HG02884 (cell line): ENCODE data around the gene LRRC14B.
"Not testable (repeated sequence)": the region's sequence is repeated elsewhere in the genome, so short reads cannot be mapped to it uniquely, and the experiment has no call there.

ENCODE experiments used
- ATAC-seq: cut with Tn5 transposase; IDR thresholded peaks from one replicate; pipeline ENCODE4 v1.9.1; 2021; ENCODE audit warnings: mild to moderate bottlenecking, moderate library complexity; ENCODE audit not compliant: unreplicated experiment

The LRRC14B gene

GRCh38 chr5:190366-191035 lies 794 bp upstream of the LRRC14B start:
- no peak for ATAC-seq

GRCh38 chr5:191949-192690 lies 825 bp downstream of the LRRC14B start:
- no peak for ATAC-seq

- no peak for ATAC-seq
Measured at GRCh38 chr5:192691-192969, 1.3 kb downstream of the LRRC14B start.

GRCh38 chr5:192970-193831 lies 1.9 kb downstream of the LRRC14B start:
- ATAC-seq: no peak

- no peak for ATAC-seq
Measured at GRCh38 chr5:194102-194501, 2.8 kb downstream of the LRRC14B start.

- no peak for ATAC-seq
Measured at GRCh38 chr5:194603-195209, 3.4 kb downstream of the LRRC14B start.

- ATAC-seq: no peak
Measured at GRCh38 chr5:195401-196160, 4.3 kb downstream of the LRRC14B start.

- no peak for ATAC-seq
Measured at GRCh38 chr5:196350-196749, 5.1 kb downstream of the LRRC14B start.

- ATAC-seq: not testable (repeated sequence)
Measured at GRCh38 chr5:197031-197430, 5.7 kb downstream of the LRRC14B start.

- no peak for ATAC-seq
Measured at GRCh38 chr5:197892-198489, 6.7 kb downstream of the LRRC14B start.

GRCh38 chr5:198516-199196 lies 7.4 kb downstream of the LRRC14B start:
- no peak for ATAC-seq

GRCh38 chr5:199197-199949 lies 8.1 kb downstream of the LRRC14B start:
- no peak for ATAC-seq

- ATAC-seq: no peak
Measured at GRCh38 chr5:199950-200645, 8.8 kb downstream of the LRRC14B start.

GRCh38 chr5:200985-201384 lies 9.7 kb downstream of the LRRC14B start:
- no peak for ATAC-seq

GRCh38 chr5:201672-202071 lies 10.4 kb downstream of the LRRC14B start:
- ATAC-seq: no peak

- ATAC-seq: no peak
Measured at GRCh38 chr5:203246-203930, 12.1 kb downstream of the LRRC14B start.

GRCh38 chr5:204001-204400 lies 12.7 kb downstream of the LRRC14B start:
- ATAC-seq: no peak

GRCh38 chr5:204462-204861 lies 13.2 kb downstream of the LRRC14B start:
- no peak for ATAC-seq
